Liver (tissue), 9 donors: ENCODE measurements around the gene GNRH2. TPM values are rescaled to one million over a fixed set of nuclear protein-coding genes. Genes with fewer than 3 reads are reported as not detected.

Experiments used
- DNase-seq: peaks from one replicate; pipeline ENCODE4 v3.0.0-alpha.2; 2017; ENCODE audit warnings: low spot score
- H3K27ac ChIP-seq, 2 donors: one replicate each; pipeline ENCODE4 v1.7.0; 2013; ENCODE audit warnings: inconsistent platforms in 2 of 2, low read length in 2 of 2, control low read depth in 1 of 2, low read depth in 1 of 2, mild to moderate bottlenecking in 1 of 2
- H3K27me3 ChIP-seq, 4 donors: one replicate each; pipeline versions ENCODE4 v1.6.1 to v1.7.0; 2013; ENCODE audit warnings: low read length in 3 of 4, inconsistent platforms in 1 of 4, mild to moderate bottlenecking in 1 of 4, moderate library complexity in 1 of 4; ENCODE audit not compliant: control insufficient read depth in 4 of 4, insufficient read depth in 4 of 4
- H3K36me3 ChIP-seq, 4 donors: one replicate each; pipeline versions ENCODE4 v1.6.1 to v1.7.0; 2013; ENCODE audit warnings: low read length in 3 of 4, mild to moderate bottlenecking in 3 of 4, low read depth in 1 of 4, moderate library complexity in 1 of 4; ENCODE audit not compliant: control insufficient read depth in 4 of 4, insufficient read depth in 3 of 4
- H3K4me1 ChIP-seq, 4 donors: one replicate each; pipeline versions ENCODE4 v1.6.1 to v1.7.0; 2013; ENCODE audit warnings: low read length in 3 of 4, mild to moderate bottlenecking in 3 of 4, moderate library complexity in 1 of 4; ENCODE audit not compliant: control insufficient read depth in 4 of 4, insufficient read depth in 4 of 4
- H3K4me3 ChIP-seq, 3 donors: one replicate each; pipeline versions ENCODE4 v1.6.1 to v1.7.0; 2013; ENCODE audit warnings: low read length in 3 of 3, control low read depth in 1 of 3, low read depth in 1 of 3, mild to moderate bottlenecking in 1 of 3
- H3K9ac ChIP-seq, 2 donors: one replicate each; pipeline ENCODE4 v1.7.0; 2013; ENCODE audit warnings: low read length in 2 of 2, mild to moderate bottlenecking in 2 of 2, moderate library complexity in 2 of 2, control low read depth in 1 of 2, low read depth in 1 of 2
- H3K9me3 ChIP-seq, 4 donors: one replicate each; pipeline versions ENCODE4 v1.6.1 to v1.7.0; 2013; ENCODE audit warnings: low read length in 3 of 4; ENCODE audit not compliant: control insufficient read depth in 4 of 4
- ATF3 ChIP-seq: IDR thresholded peaks from 2 replicates; pipeline ENCODE4 v1.6.1; 2016; ENCODE audit warnings: antibody characterized with exemption
- EGR1 ChIP-seq, 2 donors: IDR thresholded peaks; 2 replicates each; pipeline ENCODE4 v1.6.1; 2016 to 2018; ENCODE audit warnings: antibody characterized with exemption in 2 of 2, low read depth in 2 of 2
- FOXA1 ChIP-seq: IDR thresholded peaks from 2 replicates; pipeline ENCODE4 v1.6.1; 2016; ENCODE audit warnings: antibody characterized with exemption
- FOXA2 ChIP-seq: IDR thresholded peaks from 2 replicates; pipeline ENCODE4 v1.6.1; 2016; ENCODE audit warnings: antibody characterized with exemption
- HNF4A ChIP-seq, 2 donors: conservative IDR thresholded peaks; 2 replicates each; pipeline ENCODE4 v1.6.1; 2016; ENCODE audit warnings: antibody characterized with exemption in 2 of 2, mild to moderate bottlenecking in 2 of 2
- HNF4G ChIP-seq: IDR thresholded peaks from 2 replicates; pipeline ENCODE4 v1.6.1; 2016; ENCODE audit warnings: antibody characterized with exemption
- JUND ChIP-seq, 2 donors: IDR thresholded peaks; 2 replicates each; pipeline ENCODE4 v1.6.1; 2016; ENCODE audit warnings: antibody characterized with exemption in 2 of 2
- MAX ChIP-seq: IDR thresholded peaks from 2 replicates; pipeline ENCODE4 v1.6.1; 2016; ENCODE audit warnings: antibody characterized with exemption
- NR2F2 ChIP-seq: IDR thresholded peaks from 2 replicates; pipeline ENCODE4 v1.6.1; 2016; ENCODE audit warnings: antibody characterized with exemption
- RAD21 ChIP-seq, 2 donors: IDR thresholded peaks; 2 replicates each; pipeline ENCODE4 v1.6.1; 2016; ENCODE audit warnings: antibody characterized with exemption in 2 of 2, mild to moderate bottlenecking in 2 of 2
- REST ChIP-seq: IDR thresholded peaks from 2 replicates; pipeline ENCODE4 v1.6.1; 2016; ENCODE audit warnings: antibody characterized with exemption, mild to moderate bottlenecking
- SP1 ChIP-seq: IDR thresholded peaks from 2 replicates; pipeline ENCODE4 v1.6.1; 2018; ENCODE audit warnings: antibody characterized with exemption, mild to moderate bottlenecking
- TAF1 ChIP-seq: conservative IDR thresholded peaks from 2 replicates; pipeline ENCODE4 v1.6.1; 2016; ENCODE audit warnings: antibody characterized with exemption, mild to moderate bottlenecking
- YY1 ChIP-seq: IDR thresholded peaks from 2 replicates; pipeline ENCODE4 v1.6.1; 2016; ENCODE audit warnings: antibody characterized with exemption, mild to moderate bottlenecking
- ZBTB33 ChIP-seq: IDR thresholded peaks from 2 replicates; pipeline ENCODE4 v1.6.1; 2016; ENCODE audit warnings: antibody characterized with exemption
- WGBS: extraction: QIAGEN DNeasy Blood & Tissue Kit; methylation state at CpG from one replicate; pipeline ENCODE4 v1.1.7; 2013; 5-methylcytosine and 5-hydroxymethylcytosine counted together
- polyA plus RNA-seq, 2 donors: library from polyadenylated mRNA; stranded (reverse) in 1 of 2; unstranded in 1 of 2; fragments of 200-250 nt in 1 of 2; fragments of >200 nt in 1 of 2; fragmentation: Nextera tagmentation in 1 of 2; extraction: Ambion mirVana in 1 of 2; gene quantifications; one replicate each; pipeline versions ENCODE4 v1.2.1 to v1.2.3, GENCODE V29; 2013 to 2015
- total RNA-seq, 2 donors: library from RNA; depleted of rRNA; stranded (reverse); fragments of >200 nt; gene quantifications; one replicate each; pipeline ENCODE4 v1.2.3, GENCODE V29; 2014
- TF ChIP-seq, protein P1 (sequence below): fragments of 150-350 bp; IDR thresholded peaks from 2 replicates; pipeline ENCODE4 v1.5.1; 2017; ENCODE audit warnings: improper control_type of control experiment, low read depth, low read length; ENCODE audit not compliant: missing input control
- donor health status: healthy.
- donor health status: healthy.
- donor health status: healthy.
- donor health status: healthy.
- donor health status: healthy.

Gene GNRH2
- total and polyA plus RNA-seq, 4 donors, result 0.25 to 0.58 (median 0.44) TPM; not detected in 1

DNA sequence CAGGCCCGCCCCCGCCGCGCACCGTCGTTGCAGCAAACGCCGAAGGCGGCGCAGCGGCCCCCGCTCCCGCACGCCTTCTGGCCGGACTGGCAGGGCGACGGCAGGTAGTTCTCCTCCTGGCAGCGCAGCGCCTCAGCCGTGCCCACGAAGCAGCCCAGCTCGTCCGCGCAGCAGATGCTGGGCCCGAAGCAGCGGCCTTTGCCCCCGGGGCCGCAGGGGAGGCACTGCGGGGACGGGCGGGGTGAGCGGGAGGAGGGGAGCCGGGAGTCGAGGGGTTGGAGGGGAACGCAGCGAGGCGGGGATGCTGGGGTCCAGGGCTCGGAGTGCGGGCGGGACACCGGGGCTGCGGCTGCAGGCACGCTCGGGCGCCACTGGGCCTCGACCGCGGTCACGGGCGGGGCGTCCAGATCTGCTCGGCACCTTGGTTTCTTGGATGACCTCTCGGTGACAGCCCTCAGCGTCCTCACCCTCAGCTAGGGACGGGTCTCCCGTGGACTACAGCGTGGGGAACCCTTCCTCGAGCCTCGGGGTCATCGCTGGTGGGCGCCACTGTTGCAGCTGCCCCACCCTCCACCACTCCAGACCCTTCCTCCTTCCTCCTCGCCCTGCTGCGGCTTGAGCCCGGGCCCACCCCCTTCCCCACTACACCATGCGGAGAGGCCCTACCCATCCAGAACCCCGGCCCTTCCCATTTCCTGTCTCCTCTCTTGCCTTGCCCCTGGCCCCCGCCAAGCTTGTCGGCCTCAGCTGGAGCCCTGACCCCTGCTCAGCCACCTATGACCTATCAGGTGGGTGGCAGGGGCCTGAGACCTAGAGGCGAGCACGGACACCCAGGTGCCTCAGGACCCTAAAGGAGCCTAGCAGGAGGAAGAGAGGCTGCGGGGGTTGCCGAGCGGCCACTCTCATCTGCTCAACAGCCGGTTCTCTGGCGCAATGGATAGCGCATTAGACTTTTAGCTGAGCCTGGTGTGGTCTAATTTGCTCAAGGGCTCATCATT, 39.8 kb downstream of the GNRH2 start:
- 22% methylated on average over 76 of the region's 76 CpGs for WGBS
- peaks cover 0 to under 1% (median 0%) of the 10 kb centered on the region in 4 donors for H3K27me3 ChIP-seq
- peak overlapping the region in 1 of 3 donors; percentile 31 for H3K4me3 ChIP-seq
- H3K27ac ChIP-seq, result no peak overlapping the region
- no peaks in the 10 kb centered on the region for H3K9me3 ChIP-seq
- DNase-seq, result no peak
- H3K9ac ChIP-seq, result no peak overlapping the region
- TF ChIP-seq REST (no peak), ZBTB33 (no peak), HNF4A (conservative IDR thresholded peaks at IDR 0.05) (peak; percentile 26 to 57), JUND (IDR thresholded peaks at IDR 0.05) (no peak), EGR1 (IDR thresholded peaks at IDR 0.05; ENCODE audit: low read depth in 2 of 2) (no peak), MAX (no peak)
- TF ChIP-seq, protein P1, sequence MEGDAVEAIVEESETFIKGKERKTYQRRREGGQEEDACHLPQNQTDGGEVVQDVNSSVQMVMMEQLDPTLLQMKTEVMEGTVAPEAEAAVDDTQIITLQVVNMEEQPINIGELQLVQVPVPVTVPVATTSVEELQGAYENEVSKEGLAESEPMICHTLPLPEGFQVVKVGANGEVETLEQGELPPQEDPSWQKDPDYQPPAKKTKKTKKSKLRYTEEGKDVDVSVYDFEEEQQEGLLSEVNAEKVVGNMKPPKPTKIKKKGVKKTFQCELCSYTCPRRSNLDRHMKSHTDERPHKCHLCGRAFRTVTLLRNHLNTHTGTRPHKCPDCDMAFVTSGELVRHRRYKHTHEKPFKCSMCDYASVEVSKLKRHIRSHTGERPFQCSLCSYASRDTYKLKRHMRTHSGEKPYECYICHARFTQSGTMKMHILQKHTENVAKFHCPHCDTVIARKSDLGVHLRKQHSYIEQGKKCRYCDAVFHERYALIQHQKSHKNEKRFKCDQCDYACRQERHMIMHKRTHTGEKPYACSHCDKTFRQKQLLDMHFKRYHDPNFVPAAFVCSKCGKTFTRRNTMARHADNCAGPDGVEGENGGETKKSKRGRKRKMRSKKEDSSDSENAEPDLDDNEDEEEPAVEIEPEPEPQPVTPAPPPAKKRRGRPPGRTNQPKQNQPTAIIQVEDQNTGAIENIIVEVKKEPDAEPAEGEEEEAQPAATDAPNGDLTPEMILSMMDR, result no peak
- H3K4me1 ChIP-seq, result peaks cover 13 to 26% (median 16%) of the 10 kb centered on the region in 4 donors
- H3K36me3 ChIP-seq, result no peaks in the 10 kb centered on the region

- peaks cover 0 to 2% (median 0%) of the 10 kb centered on the region in 4 donors for H3K27me3 ChIP-seq
- no peak within 1 kb of the TSS for H3K27ac ChIP-seq
- no peaks in the 10 kb centered on the region for H3K9me3 ChIP-seq
- 87% methylated on average over 28 of the region's 28 CpGs for WGBS
- H3K9ac ChIP-seq, result no peak within 1 kb of the TSS
- peaks cover 13 to 26% (median 16%) of the 10 kb centered on the region in 4 donors for H3K4me1 ChIP-seq
- no peak within 1 kb of the TSS for H3K4me3 ChIP-seq
- H3K36me3 ChIP-seq, result no peaks in the 10 kb centered on the region
- no peak for DNase-seq
- TF ChIP-seq, protein P1, result no peak
- TF ChIP-seq TAF1 (no peak), FOXA2 (no peak), MAX (no peak), FOXA1 (no peak), ATF3 (no peak), HNF4G (no peak), YY1 (no peak), SP1 (no peak), JUND (IDR thresholded peaks at IDR 0.05) (no peak), EGR1 (IDR thresholded peaks at IDR 0.05; ENCODE audit: low read depth in 2 of 2) (no peak), NR2F2 (no peak), RAD21 (IDR thresholded peaks at IDR 0.05) (no peak)
These were observed 41.0 kb downstream of the GNRH2 start, which contains the start of gene AVP for GRCh38 chr20:3084283-3084985. TSS of gene AVP (minus strand) at chr20:3084724. CDS start at chr20:3084674, 50 bp downstream.
